ENCODE measurements around the gene AGPS. TPM values are rescaled to one million over a fixed set of nuclear protein-coding genes. Genes with fewer than 3 reads are reported as not detected.
A peak's percentile ranks its signal among the peaks of the same experiment; 100 is the strongest.

The AGPS gene
- polyA plus RNA-seq, 1 of the 3 experiments (the other 2 are of a cell fraction): 10.9 TPM

DNA sequence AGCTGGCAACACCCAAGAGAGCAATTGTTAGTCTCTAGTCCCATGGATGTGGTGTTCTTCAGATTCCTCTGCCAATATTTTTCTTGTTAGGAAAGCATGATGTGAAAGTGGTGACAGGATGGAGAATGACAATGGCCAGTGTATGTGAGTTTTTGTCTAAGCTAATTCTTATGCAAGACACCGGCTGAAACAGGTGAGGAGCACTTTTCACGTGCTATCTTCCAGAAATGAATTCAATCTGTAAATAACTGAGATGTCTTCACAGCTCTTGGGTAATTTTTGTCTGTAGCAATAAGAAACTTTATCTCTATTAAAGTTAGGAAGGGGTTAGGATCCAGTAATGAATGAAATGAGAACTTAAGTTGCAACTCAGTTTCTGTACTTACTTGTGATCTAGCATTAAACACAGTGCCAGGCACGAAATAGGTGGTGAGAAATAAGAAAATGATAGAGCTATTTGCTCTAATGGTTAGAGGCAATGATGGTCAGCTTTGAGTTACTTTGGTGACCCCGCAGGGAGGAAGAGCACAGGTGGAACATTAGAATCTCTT is 676 bp upstream of the AGPS start:
- peaks cover 7 to 17% of the 10 kb centered on the region in 2 experiments; a peak in 3 of 4 replicates for H3K4me1 ChIP-seq (ENCODE audit: control insufficient read depth in 1 of 2, insufficient read depth in 2 of 2, low read depth in 1 of 2, low read length in 1 of 2)
- H3K9ac ChIP-seq: peak overlapping the region; percentile 86
- no peaks in the 10 kb centered on the region for H4K20me1 ChIP-seq (ENCODE audit: insufficient read depth)
- H3K9me2 ChIP-seq: no peaks in the 10 kb centered on the region
- H3K36me3 ChIP-seq (replicated peaks in 1 of 2; ENCODE audit: control insufficient read depth in 1 of 2, insufficient read depth in 2 of 2, low read length in 1 of 2): peaks cover 0 to 3% of the 10 kb centered on the region in 2 experiments
- peaks cover 62% of the 10 kb centered on the region for H3K79me2 ChIP-seq (ENCODE audit: insufficient read depth)
- DNase-seq: no peak
- peak overlapping the region; percentile 87 for H3K4me2 ChIP-seq
- POLR2A ChIA-PET: interaction anchor here (0.7 to 1.5 kb wide), 9 partner anchors 10 to 157 kb away, joined by 3 to 7 read pairs (median 4); partner anchors contain the start of gene NFE2L2
- peak overlapping the region; percentile 67 to 83; a peak in 3 of 4 replicates for H3K27ac ChIP-seq (ENCODE audit: low read depth in 2 of 2, low read length in 1 of 2)
- H3K27me3 ChIP-seq (ENCODE audit: insufficient read depth): no peaks in the 10 kb centered on the region
- H3F3A ChIP-seq (replicated peaks; ENCODE audit: insufficient read depth): peaks cover 9% of the 10 kb centered on the region
- H3K9me3 ChIP-seq: no peaks in the 10 kb centered on the region
- peak overlapping the region; percentile 99 for H2AFZ ChIP-seq (ENCODE audit: low read depth)
- TF ChIP-seq FOXJ3 (CRISPR knock-in tag; IDR thresholded peaks at IDR 0.05) (no peak), MXI1 (IDR thresholded peaks at IDR 0.05; ENCODE audit: low read depth, low read length) (no peak), EZH2phosphoT487 (IDR thresholded peaks at IDR 0.05; ENCODE audit: borderline replicate concordance, low read depth) (no peak), RCOR1 (IDR thresholded peaks at IDR 0.05; ENCODE audit: low read length) (no peak), RAD21 (IDR thresholded peaks at IDR 0.05; ENCODE audit: low read length) (no peak), TEAD4 (IDR thresholded peaks at IDR 0.05; ENCODE audit: borderline replicate concordance, insufficient read depth) (no peak), YY1 (IDR thresholded peaks at IDR 0.05; ENCODE audit: low read depth) (no peak)
- TF ChIP-seq, protein P1, sequence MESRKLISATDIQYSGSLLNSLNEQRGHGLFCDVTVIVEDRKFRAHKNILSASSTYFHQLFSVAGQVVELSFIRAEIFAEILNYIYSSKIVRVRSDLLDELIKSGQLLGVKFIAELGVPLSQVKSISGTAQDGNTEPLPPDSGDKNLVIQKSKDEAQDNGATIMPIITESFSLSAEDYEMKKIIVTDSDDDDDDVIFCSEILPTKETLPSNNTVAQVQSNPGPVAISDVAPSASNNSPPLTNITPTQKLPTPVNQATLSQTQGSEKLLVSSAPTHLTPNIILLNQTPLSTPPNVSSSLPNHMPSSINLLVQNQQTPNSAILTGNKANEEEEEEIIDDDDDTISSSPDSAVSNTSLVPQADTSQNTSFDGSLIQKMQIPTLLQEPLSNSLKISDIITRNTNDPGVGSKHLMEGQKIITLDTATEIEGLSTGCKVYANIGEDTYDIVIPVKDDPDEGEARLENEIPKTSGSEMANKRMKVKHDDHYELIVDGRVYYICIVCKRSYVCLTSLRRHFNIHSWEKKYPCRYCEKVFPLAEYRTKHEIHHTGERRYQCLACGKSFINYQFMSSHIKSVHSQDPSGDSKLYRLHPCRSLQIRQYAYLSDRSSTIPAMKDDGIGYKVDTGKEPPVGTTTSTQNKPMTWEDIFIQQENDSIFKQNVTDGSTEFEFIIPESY (IDR thresholded peaks at IDR 0.05; ENCODE audit: borderline replicate concordance, low read depth): no peak
- peak overlapping the region; percentile 81 to 87 for H3K4me3 ChIP-seq (ENCODE audit: low read depth in 2 of 2, low read length in 1 of 2)
- WGBS (ENCODE audit: low lambda C conversion rate): 43% methylated on average over 4 of the region's 4 CpGs
- CTCF ChIA-PET: interaction anchor here (0.7 to 3.2 kb wide), 14 partner anchors 10 to 333 kb away, joined by 3 to 9 read pairs (median 4); no protein-coding TSS in a partner anchor

- Histone ChIP-seq H3K27ac (ENCODE audit: low read depth in 2 of 2, low read length in 1 of 2) (peak overlapping the region; percentile 67 to 83), H3K9me2 (no peaks in the 10 kb centered on the region), H3K4me1 (ENCODE audit: control insufficient read depth in 1 of 2, insufficient read depth in 2 of 2, low read depth in 1 of 2, low read length in 1 of 2) (peaks cover 17 to 18% of the 10 kb centered on the region in 2 experiments; a peak in 3 of 4 replicates), H4K20me1 (ENCODE audit: insufficient read depth) (no peaks in the 10 kb centered on the region), H3K79me2 (ENCODE audit: insufficient read depth) (peaks cover 72% of the 10 kb centered on the region), H2AFZ (ENCODE audit: low read depth) (peak overlapping the region; percentile 99), H3F3A (replicated peaks; ENCODE audit: insufficient read depth) (peaks cover 21% of the 10 kb centered on the region), H3K9me3 (no peaks in the 10 kb centered on the region), H3K4me2 (peak overlapping the region; percentile 87), H3K36me3 (replicated peaks in 1 of 2; ENCODE audit: control insufficient read depth in 1 of 2, insufficient read depth in 2 of 2, low read length in 1 of 2) (no peaks in the 10 kb centered on the region), H3K4me3 (ENCODE audit: low read depth in 2 of 2, low read length in 1 of 2) (peak overlapping the region; percentile 81 to 87), H3K9ac (peak overlapping the region; percentile 86), H3K27me3 (ENCODE audit: insufficient read depth) (no peaks in the 10 kb centered on the region)
- peak; percentile 25 for DNase-seq
- ChIA-PET CTCF (interaction anchor here (1.1 to 3.2 kb wide), 7 partner anchors 11 to 228 kb away, joined by 3 to 9 read pairs (median 5); no protein-coding TSS in a partner anchor), POLR2A (interaction anchor here (0.7 to 1.5 kb wide), 6 partner anchors 8 to 1261 kb away, joined by 3 to 7 read pairs (median 4); no protein-coding TSS in a partner anchor)
- TF ChIP-seq TCF12 (IDR thresholded peaks at IDR 0.05) (no peak), JUND (IDR thresholded peaks at IDR 0.05) (no peak), SIN3A (IDR thresholded peaks at IDR 0.05; ENCODE audit: borderline replicate concordance, low read depth, low read length) (no peak), PBX3 (IDR thresholded peaks at IDR 0.05) (no peak), CHD2 (IDR thresholded peaks at IDR 0.05; ENCODE audit: low read length, partially characterized antibody) (no peak), POLR2AphosphoS5 (IDR thresholded peaks at IDR 0.05; ENCODE audit: low read depth, low read length) (no peak)
- TF ChIP-seq, protein P2, sequence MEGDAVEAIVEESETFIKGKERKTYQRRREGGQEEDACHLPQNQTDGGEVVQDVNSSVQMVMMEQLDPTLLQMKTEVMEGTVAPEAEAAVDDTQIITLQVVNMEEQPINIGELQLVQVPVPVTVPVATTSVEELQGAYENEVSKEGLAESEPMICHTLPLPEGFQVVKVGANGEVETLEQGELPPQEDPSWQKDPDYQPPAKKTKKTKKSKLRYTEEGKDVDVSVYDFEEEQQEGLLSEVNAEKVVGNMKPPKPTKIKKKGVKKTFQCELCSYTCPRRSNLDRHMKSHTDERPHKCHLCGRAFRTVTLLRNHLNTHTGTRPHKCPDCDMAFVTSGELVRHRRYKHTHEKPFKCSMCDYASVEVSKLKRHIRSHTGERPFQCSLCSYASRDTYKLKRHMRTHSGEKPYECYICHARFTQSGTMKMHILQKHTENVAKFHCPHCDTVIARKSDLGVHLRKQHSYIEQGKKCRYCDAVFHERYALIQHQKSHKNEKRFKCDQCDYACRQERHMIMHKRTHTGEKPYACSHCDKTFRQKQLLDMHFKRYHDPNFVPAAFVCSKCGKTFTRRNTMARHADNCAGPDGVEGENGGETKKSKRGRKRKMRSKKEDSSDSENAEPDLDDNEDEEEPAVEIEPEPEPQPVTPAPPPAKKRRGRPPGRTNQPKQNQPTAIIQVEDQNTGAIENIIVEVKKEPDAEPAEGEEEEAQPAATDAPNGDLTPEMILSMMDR (IDR thresholded peaks at IDR 0.05): no peak
- WGBS (ENCODE audit: low lambda C conversion rate): 3% methylated on average over 8 of the region's 8 CpGs
These were observed 706 bp downstream of the AGPS start for GRCh38 chr2:177393203-177393755.

Data from SK-N-SH (cell line).